Measurements from ENCODE around the gene BTN2A1.
"Not testable (repeated sequence)": the region's sequence is repeated elsewhere in the genome, so short reads cannot be mapped to it uniquely, and the experiment has no call there.

Gene BTN2A1

GRCh38 chr6:26432627-26433201 lies 25.0 kb upstream of the BTN2A1 start:
- DNase-seq (ENCODE audit: low read depth): no peak

DNA sequence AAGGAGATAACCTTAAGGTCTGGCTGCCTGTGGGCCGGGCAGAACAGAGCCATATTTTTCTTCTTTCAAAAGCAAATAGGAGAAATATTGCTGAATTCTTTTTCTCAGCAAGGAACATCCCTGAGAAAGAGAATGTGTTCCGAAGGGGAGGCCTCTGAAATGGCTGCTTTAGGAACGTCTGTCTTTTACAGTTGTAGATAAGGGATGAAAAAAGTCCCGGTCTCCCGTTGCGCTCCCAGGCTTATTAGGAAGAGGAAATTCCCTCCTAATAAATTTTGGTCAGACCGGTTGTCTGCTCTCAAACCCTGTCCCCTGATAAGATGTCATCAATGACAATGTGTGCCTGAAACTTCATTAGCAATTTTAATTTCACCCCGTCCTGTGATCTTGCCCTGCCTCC lies 24.1 kb upstream of the BTN2A1 start:
- DNase-seq (ENCODE audit: low read depth): not testable (repeated sequence)

DNA sequence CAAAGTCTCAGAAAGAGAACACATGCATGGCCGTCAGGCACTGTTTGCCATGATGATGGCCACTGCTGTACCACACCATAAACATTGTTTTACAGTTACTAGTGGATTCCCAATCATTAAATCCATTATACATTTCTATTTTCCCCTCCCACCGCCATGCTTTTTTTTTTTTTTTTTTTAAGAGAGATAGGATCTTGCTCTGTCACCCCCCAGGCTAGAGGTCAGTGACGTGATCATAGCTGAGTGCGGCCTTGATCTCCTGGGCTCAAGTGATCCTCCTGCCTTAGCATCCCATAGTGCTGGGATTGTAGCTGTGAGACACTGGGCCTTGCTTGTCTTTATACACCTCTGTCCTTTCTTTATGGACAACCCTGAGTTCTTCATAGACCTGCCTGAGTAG lies 21.7 kb upstream of the BTN2A1 start:
- no peak for DNase-seq (ENCODE audit: low read depth)

DNA sequence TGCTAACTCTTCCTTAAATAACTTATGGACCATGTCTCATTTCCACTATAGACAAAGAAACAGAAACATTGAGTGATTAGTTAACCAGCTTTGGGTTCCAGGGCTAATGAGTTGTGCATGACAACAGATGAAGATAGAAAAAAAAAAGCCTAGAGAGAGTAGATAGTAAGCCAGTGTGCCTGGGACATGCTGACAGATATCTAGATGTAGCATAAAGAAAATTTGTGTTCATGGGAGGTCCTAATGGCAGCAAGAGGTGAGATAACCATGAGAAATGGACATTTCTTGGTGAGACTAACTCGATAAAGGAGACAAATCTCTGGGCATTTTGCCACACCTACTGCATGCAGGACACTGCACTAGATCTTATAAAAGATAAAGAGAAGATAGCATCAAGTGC lies 20.2 kb upstream of the BTN2A1 start:
- no peak for DNase-seq (ENCODE audit: low read depth)

- DNase-seq (ENCODE audit: low read depth): no peak
These were observed 19.8 kb upstream of the BTN2A1 start for GRCh38 chr6:26438000-26438399.

DNA sequence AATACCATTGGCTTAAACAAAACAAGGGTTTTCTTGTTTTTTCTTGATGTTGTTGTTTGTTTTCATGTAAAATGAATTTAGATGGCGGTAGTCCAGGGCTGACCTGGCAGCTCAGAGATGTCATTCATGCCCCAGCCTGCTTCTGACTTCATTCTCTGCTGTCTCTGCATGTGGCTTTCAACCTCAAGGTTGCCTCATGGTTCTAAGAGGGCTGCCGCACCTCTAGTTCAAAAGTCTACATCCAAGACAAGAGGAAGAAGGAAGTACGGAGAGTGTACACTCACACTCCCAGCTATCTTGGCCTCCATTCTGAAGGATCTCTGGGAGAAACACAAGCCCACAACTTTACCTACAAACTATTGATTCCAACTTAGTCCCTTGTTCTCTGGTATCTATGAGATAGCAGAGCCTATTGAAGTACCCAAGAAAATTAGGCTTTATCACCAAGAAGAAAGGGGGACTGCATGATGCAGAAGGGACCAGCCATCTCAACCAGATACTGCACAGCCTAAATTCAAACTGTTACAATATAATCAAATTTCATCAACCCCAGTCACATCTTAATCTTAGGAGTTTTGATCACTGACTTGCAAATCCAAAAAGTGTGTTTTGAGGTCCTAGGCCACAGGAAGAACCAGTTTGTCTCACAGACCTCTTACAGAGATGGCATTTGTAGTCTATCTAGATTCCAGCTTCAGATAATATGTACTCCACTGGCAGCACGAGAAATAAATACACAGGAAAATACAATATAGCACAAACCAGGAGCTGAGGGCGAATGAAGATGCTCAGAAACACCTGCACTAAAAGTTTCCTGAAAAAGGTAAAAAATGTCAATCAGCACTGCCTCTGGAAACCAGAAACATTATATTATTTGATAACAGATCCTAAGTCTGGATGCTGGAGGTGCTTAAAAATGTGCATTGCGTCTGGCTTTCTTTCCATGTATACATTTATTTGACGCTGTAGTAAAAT lies 18.3 kb upstream of the BTN2A1 start:
- DNase-seq (ENCODE audit: low read depth): no peak

GRCh38 chr6:26440977-26441358 lies 16.8 kb upstream of the BTN2A1 start:
- no peak for DNase-seq (ENCODE audit: low read depth)

- no peak for DNase-seq (ENCODE audit: low read depth)
These were observed 15.8 kb upstream of the BTN2A1 start for GRCh38 chr6:26441977-26442376.

GRCh38 chr6:26445934-26446667 lies 11.7 kb upstream of the BTN2A1 start:
- DNase-seq (ENCODE audit: low read depth): peak; percentile 58

GRCh38 chr6:26447257-26447656 lies 10.5 kb upstream of the BTN2A1 start:
- DNase-seq (ENCODE audit: low read depth): no peak

DNA sequence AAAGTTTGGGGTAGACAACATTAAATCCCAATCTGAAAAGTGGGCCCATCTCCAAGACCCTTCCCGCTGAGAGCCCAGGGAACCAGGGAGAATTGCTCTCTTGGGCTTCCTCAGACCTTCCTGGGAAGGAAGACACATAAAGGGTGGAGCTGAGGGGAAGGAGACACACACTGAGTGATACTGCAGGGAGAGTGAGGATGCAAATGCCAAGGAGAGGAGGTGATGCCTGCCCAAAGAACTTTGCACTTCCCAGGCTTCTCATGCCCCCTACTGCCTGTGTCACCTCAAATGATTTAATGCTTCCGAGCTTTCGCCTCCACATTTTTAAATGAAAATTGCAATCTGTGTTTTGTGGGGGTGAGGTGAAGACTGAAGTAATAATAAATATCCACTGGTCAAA lies 7.5 kb upstream of the BTN2A1 start:
- no peak for DNase-seq (ENCODE audit: low read depth)

DNA sequence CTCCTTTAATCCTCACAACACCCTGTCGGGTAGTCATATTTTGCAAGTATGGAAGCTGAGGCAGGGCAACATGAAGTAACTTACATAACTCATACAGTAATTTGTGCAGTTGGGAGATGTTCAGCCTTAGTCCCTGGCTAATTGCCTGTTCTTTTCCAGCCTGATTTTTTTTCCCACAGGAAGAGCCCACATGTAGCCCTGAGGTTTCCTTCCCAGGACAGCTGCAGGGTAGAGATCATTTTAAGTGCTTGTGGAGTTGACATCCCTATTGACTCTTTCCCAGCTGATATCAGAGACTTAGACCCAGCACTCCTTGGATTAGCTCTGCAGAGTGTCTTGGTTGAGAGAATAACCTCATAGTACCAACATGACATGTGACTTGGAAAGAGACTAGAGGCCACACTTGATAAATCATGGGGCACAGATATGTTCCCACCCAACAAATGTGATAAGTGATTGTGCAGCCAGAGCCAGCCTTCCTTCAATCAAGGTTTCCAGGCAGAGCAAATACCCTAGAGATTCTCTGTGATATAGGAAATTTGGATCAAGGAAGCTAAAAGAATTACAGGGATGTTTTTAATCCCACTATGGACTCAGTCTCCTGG lies 5.0 kb upstream of the BTN2A1 start:
- no peak for DNase-seq (ENCODE audit: low read depth)

DNA sequence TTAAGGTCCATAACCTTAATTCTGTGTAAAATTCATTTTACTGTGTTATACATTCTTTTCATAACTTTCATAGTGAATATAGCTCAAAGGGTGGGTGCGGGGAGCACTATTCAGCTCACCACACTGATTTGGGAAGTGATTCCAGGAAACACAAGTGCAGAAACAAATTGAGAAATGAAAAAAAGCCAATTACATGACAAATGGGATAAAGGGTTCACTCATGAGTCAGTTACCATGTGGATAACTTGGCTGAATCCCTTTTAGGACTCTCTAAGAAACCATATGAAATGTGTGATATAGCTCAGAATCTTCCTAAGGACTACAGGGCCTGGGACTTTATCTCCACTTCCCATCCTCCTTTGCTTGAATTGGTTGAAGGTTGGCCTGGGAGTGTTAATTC lies 3.1 kb upstream of the BTN2A1 start:
- no peak for DNase-seq (ENCODE audit: low read depth)

DNA sequence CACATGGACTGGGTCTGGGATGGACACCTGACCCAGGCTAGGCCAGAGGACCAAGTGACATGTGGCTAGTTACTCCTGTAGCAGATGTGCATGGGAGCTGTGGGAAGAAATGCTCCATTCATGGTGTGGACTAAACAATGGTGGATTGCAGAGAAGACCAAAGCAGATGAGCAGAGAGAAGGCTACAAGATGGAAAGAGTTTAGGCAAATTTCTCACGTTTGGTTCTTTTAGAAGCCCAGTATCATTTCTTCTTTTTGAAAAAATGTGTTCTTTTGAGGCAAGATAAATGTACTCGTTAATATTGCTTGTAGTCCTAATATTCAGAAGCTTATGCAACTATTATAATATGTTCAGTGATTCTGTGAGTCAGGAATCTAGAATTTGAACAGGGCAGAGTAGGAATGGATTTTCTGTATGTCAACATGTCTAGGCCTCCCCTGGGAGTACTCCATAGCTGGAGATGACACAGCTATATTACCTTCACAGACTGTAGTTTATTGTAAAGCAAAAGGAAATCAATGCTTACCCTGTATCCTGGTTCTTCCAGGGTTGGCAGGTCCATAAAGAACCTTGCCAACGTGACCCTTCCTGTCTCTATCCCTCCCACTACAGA lies 2.3 kb upstream of the BTN2A1 start:
- no peak for DNase-seq (ENCODE audit: low read depth)

DNA sequence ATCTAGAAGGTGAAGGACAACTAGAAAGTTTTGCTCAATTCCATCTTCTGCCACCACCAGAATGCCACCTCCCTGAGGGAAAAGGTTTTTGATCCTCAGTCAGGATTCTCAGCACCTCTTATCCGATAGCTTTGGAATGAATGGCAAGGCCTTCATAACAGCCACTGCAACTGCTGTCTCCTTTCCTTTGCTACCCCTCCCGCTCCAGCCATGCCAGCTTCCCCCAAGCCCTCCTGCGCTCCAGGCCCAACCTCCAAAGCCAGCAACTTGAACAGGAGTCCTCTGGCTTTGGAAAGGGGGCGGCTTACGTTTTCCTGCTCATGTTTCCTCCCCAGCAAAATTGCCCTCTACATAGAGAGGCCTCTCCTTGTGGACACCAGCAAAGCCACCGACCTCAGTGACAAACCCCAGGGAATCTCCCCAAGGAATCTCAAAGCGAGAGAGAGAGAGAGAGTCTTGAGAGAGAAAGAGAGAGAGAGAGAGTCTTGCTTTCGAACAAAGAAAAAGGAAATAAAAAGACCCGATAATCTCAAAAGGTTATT lies 420 bp upstream of the BTN2A1 start:
- no peak for DNase-seq (ENCODE audit: low read depth)

DNA sequence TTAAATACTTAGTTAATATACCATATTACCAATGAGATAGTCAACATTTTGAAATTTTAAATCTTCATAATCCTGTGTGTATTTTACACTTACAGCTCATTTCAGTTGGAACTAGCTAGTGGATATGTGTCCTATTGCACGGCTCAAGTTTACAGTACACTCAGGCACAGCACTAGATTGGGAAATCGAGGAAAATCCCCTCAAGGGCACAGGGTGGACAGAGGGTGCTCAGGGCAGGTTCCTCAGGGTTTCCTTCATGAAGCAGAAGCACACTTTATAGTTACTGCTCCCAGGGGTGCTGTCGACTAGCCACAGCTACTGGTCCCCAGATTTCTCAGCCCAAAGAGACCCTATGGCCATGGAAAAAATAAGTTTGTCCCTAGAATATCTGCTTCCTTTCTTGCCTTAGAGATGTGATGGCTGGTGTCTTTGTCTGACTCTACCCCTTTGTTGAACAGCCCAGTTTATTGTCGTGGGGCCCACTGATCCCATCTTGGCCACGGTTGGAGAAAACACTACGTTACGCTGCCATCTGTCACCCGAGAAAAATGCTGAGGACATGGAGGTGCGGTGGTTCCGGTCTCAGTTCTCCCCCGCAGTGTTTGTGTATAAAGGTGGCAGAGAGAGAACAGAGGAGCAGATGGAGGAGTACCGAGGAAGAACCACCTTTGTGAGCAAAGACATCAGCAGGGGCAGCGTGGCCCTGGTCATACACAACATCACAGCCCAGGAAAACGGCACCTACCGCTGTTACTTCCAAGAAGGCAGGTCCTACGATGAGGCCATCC lies 1.5 kb downstream of the BTN2A1 start:
- no peak for DNase-seq (ENCODE audit: low read depth)

DNA sequence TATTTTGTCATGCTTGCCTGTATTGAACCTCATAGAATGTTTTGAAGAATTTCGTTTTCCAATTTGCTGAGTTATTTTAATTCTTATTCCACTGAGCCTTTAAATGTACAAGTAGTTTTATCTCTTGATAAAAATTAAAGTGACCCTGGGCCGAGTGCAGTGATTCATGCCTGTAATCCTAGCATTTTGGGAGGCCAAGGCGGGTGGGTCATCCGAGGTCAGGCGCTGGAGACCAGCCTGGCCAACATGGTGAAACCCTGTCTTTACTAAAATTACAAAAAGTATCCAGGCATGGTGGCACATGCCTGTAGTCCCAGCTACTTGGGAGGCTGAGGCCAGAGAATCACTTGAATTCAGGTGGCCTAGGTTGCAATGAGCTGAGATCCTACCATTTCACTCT lies 3.6 kb downstream of the BTN2A1 start:
- DNase-seq (ENCODE audit: low read depth): not testable (repeated sequence)

GRCh38 chr6:26464014-26464413 lies 6.3 kb downstream of the BTN2A1 start:
- no peak for DNase-seq (ENCODE audit: low read depth)

GRCh38 chr6:26464416-26465131 lies 6.8 kb downstream of the BTN2A1 start:
- peak; percentile 34 for DNase-seq (ENCODE audit: low read depth)

DNA sequence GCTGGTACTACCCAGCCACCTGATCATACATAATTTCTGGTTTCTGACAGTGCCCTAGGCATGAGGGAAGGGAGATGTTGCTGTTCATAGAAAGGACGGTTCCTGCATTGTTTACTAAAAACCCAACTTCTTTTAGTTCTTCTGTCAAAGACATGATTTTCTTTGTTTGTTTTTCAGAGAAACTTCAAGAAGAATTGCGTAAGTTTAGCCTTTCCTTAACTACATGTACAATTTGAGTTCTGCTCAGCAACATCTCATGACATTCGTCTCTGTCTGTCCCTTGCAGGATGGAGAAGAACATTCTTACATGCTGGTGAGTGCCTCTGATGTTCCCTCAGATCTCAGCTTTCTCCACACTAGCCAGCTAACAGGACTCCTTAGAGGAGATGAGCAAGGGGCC lies 8.0 kb downstream of the BTN2A1 start:
- DNase-seq (ENCODE audit: low read depth): no peak

Data from ELR (cell line).